GM12878 (cell line): Measurements from ENCODE around the gene VPS8.

Experiments used
- POLR2AphosphoS5 ChIP-seq: IDR thresholded peaks from 2 replicates; pipeline ENCODE4 v1.6.1; 2011; ENCODE audit warnings: mild to moderate bottlenecking, low read length, inconsistent platforms
- TF ChIP-seq, protein P1 (sequence below): fragments of 450-650 bp; IDR thresholded peaks from 2 replicates; pipeline ENCODE4 v1.6.1; 2017; ENCODE audit warnings: mild to moderate bottlenecking

DNA sequence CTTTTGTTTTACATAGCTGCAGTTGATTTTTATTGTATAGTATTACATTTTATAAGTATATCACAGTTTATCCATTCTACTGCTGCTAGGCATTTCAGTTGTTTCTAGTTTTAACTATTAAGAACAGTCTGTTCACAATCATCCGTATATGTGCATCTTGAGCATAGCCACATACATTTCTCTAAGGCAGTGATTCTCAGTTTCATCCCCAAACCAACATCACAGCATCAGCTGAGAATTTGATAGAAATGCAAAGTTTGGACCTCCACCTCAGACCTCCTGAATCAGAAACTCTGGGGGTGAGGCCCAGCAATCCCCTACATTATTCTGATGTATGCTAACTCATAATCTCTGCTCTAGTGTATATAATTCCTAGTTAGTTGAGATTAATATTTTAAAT lies 120.8 kb downstream of the VPS8 start:
- TF ChIP-seq, protein P1, sequence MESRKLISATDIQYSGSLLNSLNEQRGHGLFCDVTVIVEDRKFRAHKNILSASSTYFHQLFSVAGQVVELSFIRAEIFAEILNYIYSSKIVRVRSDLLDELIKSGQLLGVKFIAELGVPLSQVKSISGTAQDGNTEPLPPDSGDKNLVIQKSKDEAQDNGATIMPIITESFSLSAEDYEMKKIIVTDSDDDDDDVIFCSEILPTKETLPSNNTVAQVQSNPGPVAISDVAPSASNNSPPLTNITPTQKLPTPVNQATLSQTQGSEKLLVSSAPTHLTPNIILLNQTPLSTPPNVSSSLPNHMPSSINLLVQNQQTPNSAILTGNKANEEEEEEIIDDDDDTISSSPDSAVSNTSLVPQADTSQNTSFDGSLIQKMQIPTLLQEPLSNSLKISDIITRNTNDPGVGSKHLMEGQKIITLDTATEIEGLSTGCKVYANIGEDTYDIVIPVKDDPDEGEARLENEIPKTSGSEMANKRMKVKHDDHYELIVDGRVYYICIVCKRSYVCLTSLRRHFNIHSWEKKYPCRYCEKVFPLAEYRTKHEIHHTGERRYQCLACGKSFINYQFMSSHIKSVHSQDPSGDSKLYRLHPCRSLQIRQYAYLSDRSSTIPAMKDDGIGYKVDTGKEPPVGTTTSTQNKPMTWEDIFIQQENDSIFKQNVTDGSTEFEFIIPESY = no peak
- TF ChIP-seq POLR2AphosphoS5 = no peak
